ENCODE data around the gene MAP4K3.
"Not testable (repeated sequence)": the region's sequence is repeated elsewhere in the genome, so short reads cannot be mapped to it uniquely, and the experiment has no call there.

DNA sequence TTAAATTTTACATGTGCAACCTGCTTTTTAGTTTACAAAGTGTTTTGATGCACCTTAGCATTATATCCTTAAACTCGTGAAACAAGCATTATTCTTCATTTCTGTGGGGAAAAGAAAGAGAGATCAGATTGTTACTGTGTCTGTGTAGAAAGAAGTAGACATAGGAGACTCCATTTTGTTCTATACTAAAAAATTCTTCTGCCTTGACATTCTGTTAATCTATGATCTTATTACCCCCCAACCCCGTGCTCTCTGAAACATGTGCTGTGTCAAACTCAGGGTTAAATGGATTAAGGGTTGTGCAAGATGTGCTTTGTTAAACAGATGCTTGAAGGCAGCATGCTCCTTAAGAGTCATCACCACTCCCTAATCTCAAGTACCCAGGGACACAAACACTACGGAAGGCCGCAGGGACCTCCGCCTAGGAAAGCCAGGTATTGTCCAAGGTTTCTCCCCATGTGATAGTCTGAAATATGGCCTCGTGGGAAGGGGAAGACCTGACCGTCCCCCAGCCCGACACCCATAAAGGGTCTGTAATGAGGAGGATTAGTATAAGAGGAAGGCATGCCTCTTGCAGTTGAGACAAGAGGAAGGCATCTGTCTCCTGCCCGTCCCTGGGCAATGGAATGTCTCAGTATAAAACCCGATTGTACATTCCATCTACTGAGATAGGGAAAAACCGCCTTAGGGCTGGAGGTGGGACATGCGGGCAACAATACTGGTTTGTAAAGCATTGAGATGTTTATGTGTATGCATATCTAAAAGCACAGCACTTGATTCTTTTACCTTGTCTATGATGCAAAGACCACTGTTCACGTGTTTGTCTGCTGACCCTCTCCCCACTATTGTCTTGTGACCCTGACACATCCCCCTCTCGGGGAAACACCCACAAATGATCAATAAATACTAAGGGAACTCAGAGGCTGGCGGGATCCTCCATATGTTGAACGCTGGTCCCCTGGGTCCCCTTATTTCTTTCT, 115.7 kb downstream of the MAP4K3 start:
- TF ChIP-seq, protein P1, sequence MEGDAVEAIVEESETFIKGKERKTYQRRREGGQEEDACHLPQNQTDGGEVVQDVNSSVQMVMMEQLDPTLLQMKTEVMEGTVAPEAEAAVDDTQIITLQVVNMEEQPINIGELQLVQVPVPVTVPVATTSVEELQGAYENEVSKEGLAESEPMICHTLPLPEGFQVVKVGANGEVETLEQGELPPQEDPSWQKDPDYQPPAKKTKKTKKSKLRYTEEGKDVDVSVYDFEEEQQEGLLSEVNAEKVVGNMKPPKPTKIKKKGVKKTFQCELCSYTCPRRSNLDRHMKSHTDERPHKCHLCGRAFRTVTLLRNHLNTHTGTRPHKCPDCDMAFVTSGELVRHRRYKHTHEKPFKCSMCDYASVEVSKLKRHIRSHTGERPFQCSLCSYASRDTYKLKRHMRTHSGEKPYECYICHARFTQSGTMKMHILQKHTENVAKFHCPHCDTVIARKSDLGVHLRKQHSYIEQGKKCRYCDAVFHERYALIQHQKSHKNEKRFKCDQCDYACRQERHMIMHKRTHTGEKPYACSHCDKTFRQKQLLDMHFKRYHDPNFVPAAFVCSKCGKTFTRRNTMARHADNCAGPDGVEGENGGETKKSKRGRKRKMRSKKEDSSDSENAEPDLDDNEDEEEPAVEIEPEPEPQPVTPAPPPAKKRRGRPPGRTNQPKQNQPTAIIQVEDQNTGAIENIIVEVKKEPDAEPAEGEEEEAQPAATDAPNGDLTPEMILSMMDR (IDR thresholded peaks at IDR 0.05), result not testable (repeated sequence)
- not testable (repeated sequence) for TF ChIP-seq EZH2 (IDR thresholded peaks at IDR 0.05; ENCODE audit: borderline replicate concordance, insufficient read depth, low read depth, low read length, poor library complexity, severe bottlenecking)

Data from B cell (primary cell).